ELF-1 (cell line): ENCODE measurements around the gene KIRREL3.
A peak's percentile ranks its signal among the peaks of the same experiment; 100 is the strongest.
"Not testable (repeated sequence)": the region's sequence is repeated elsewhere in the genome, so short reads cannot be mapped to it uniquely, and the experiment has no call there.

Experiments
- DNase-seq: peaks from one replicate; pipeline ENCODE4 v3.0.0-alpha.2; 2016; ENCODE audit warnings: low read depth, low spot score

Gene KIRREL3

GRCh38 chr11:126387857-126388256 lies 612.7 kb downstream of the KIRREL3 start:
- DNase-seq = no peak

- peak; percentile 58 for DNase-seq
Observed at GRCh38 chr11:126386729-126387071, 613.9 kb downstream of the KIRREL3 start.

GRCh38 chr11:126385991-126386728 lies 614.4 kb downstream of the KIRREL3 start:
- no peak for DNase-seq

- no peak for DNase-seq
Observed at GRCh38 chr11:126384449-126385070, 616.0 kb downstream of the KIRREL3 start.

GRCh38 chr11:126383339-126384335 lies 616.9 kb downstream of the KIRREL3 start:
- peak; percentile 73 for DNase-seq

GRCh38 chr11:126382641-126383040 lies 617.9 kb downstream of the KIRREL3 start:
- peak; percentile 77 for DNase-seq

- not testable (repeated sequence) for DNase-seq
Observed at GRCh38 chr11:126381960-126382359, 618.6 kb downstream of the KIRREL3 start.

- no peak for DNase-seq
Observed at GRCh38 chr11:126380909-126381308, 619.7 kb downstream of the KIRREL3 start.

GRCh38 chr11:126378763-126379162 lies 621.8 kb downstream of the KIRREL3 start:
- no peak for DNase-seq

- DNase-seq = no peak
Observed at GRCh38 chr11:126375726-126376125, 624.8 kb downstream of the KIRREL3 start.

- not testable (repeated sequence) for DNase-seq
Observed at GRCh38 chr11:126374562-126375300, 625.8 kb downstream of the KIRREL3 start.

GRCh38 chr11:126373389-126374066 lies 627.0 kb downstream of the KIRREL3 start:
- DNase-seq = not testable (repeated sequence)
